Caco-2 (cell line): Measurements from ENCODE around the gene RNASEH1. TPM values are rescaled to one million over a fixed set of nuclear protein-coding genes. Genes with fewer than 3 reads are reported as not detected.

Experiments
- BruUV-seq: library from RNA; stranded (reverse); fragments of 400-500 nt; replicated peaks from 2 replicates; lab custom pipeline; 2021; lab: Mats Ljungman, UMichigan
- CTCF ChIA-PET: fragments of 300-600 bp; sonication (Branson Sonifier 250); formaldehyde crosslinking; loops from one replicate; lab custom pipeline; 2022; ENCODE audit warnings: antibody characterized with exemption; lab: Charles Lee
- POLR2A ChIA-PET: fragments of 300-600 bp; sonication (Branson Sonifier 250); formaldehyde crosslinking; loops from one replicate; lab custom pipeline; 2022; ENCODE audit warnings: antibody characterized with exemption; lab: Charles Lee
- DNase-seq, 2 experiments: peaks; one replicate each; pipeline versions ENCODE4 v3.0.0 to v3.0.0-alpha.2; 2020 to 2022
- H3K27me3 ChIP-seq: replicated peaks from 2 replicates; pipeline ENCODE4 v1.6.0; 2011; ENCODE audit warnings: low read length; ENCODE audit not compliant: control insufficient read depth, insufficient read depth
- H3K36me3 ChIP-seq: 2 replicates; pipeline ENCODE4 v1.5.1; 2011; ENCODE audit warnings: low read length; ENCODE audit not compliant: control insufficient read depth, insufficient read depth
- H3K4me1 ChIP-seq: fragments of 250-450 bp; sonication (Bioruptor Pico); 2 replicates; pipeline ENCODE4 v1.5.1; 2020; ENCODE audit warnings: mild to moderate bottlenecking
- H3K4me3 ChIP-seq: 2 replicates; pipeline ENCODE4 v1.5.1; 2011; ENCODE audit warnings: low read depth, mild to moderate bottlenecking, control low read depth, low read length
- H3K9me3 ChIP-seq: fragments of 250-450 bp; sonication (Bioruptor Pico); 2 replicates; pipeline ENCODE4 v1.5.1; 2020; ENCODE audit warnings: mild to moderate bottlenecking, moderate library complexity
- H3K27ac Mint-ChIP-seq: one replicate; pipeline ENCODE4 v1.8.0; 2022; ENCODE audit warnings: mixed read lengths; ENCODE audit not compliant: unreplicated experiment
- H3K27me3 Mint-ChIP-seq: one replicate; pipeline ENCODE4 v1.8.0; 2022; ENCODE audit warnings: mixed read lengths; ENCODE audit not compliant: insufficient read depth, unreplicated experiment
- H3K36me3 Mint-ChIP-seq: one replicate; pipeline ENCODE4 v1.8.0; 2022; ENCODE audit warnings: mild to moderate bottlenecking, mixed read lengths; ENCODE audit not compliant: insufficient read depth, unreplicated experiment
- H3K4me1 Mint-ChIP-seq: one replicate; pipeline ENCODE4 v1.8.0; 2022; ENCODE audit warnings: low read depth, mixed read lengths; ENCODE audit not compliant: unreplicated experiment
- H3K4me3 Mint-ChIP-seq: one replicate; pipeline ENCODE4 v1.8.0; 2022; ENCODE audit warnings: mild to moderate bottlenecking, moderate library complexity, mixed read lengths; ENCODE audit not compliant: unreplicated experiment
- H3K9me3 Mint-ChIP-seq: one replicate; pipeline ENCODE4 v1.8.0; 2022; ENCODE audit warnings: mixed read lengths; ENCODE audit not compliant: unreplicated experiment
- intact Hi-C: fragments of 100-400 bp; cut with micrococcal nuclease; formaldehyde crosslinking; loops from one replicate; pipeline ENCODE4 v1.10.0; 2022; ENCODE audit not compliant: unreplicated experiment
- total RNA-seq: library from RNA; stranded (reverse); gene quantifications from 2 replicates; pipeline ENCODE4 v1.2.3, GENCODE V29; 2022
- TF ChIP-seq, protein P1 (sequence below), 2 experiments: fragments of 200-600 bp in 1 of 2; IDR thresholded peaks; 1 replicate in 1 of 2; 2 replicates in 1 of 2; pipeline versions ENCODE4 v1.5.1 to v1.8.0; 2011 to 2022; ENCODE audit warnings: antibody characterized with exemption in 1 of 2, control low read depth in 1 of 2, inconsistent platforms in 1 of 2, low read depth in 1 of 2, low read length in 1 of 2, mild to moderate bottlenecking in 1 of 2, moderate library complexity in 1 of 2; ENCODE audit not compliant: insufficient read depth in 1 of 2, severe bottlenecking in 1 of 2, unreplicated experiment in 1 of 2

RNASEH1 gene
- total RNA-seq, 1 experiment from 2014 or later: 47.1 TPM

DNA sequence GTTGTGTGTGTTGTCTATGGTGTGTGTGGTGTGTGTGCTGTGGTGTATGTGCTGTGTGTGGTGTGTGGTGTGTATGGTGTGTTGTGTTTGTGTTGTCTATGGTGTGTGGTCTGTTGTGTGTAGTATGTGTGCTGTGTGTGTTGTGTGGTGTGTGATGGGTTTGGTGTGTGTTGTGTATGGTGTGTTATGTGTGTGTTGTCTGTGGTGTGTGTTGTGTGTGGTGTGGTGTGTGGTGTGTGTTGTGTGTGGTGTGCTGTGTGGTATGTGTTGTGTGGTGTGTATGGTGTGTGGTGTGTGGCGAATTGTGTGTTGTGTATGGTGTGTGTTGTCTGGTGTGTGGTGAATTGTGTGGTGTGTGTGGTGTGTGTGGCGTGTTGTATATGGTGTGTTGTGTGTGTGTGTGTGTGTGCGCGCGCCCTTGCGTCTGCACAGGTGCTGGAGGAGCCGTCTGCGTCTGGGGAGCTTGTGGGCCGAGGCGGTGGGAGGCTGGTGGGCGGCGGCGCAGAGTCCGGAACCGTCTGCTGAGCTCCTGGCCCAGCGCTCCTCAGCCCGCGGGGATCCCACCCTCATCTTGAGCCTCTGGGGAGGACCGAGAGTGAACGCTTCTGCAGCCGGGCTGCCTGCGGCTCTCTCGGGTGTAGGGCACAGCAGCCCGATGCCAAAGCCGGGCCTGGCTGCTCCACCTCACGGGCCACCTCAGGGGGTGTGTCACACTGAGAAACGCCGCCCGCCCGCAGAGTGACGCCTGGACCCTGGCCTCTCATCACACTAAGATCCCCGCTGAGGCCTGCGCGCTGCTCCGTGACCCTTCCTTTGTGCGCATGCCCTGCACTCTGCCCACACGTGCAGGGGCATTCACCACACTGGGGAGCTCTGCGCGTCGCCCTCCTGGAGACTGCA, 30.0 kb downstream of the RNASEH1 start:
- Histone ChIP-seq H3K4me3 (no peak overlapping the region), H3K4me1 (peaks cover 12% of the 10 kb centered on the region; the same call in 1 of the 2 replicates), H3K36me3 (no peaks in the 10 kb centered on the region), H3K9me3 (no peaks in the 10 kb centered on the region), H3K27me3 (no peaks in the 10 kb centered on the region)
- no TSS peak for BruUV-seq
- no peak overlapping the region for H3K27ac Mint-ChIP-seq
- intact Hi-C loops: no loop called here
- ChIA-PET CTCF (no interaction called here), POLR2A (interaction anchor here (1.2 kb wide), 1 partner anchor 8 kb away, joined by 8 read pairs; no protein-coding TSS in a partner anchor)
- H3K9me3 Mint-ChIP-seq: peaks cover 14% of the 10 kb centered on the region
- no peaks in the 10 kb centered on the region for H3K4me1 Mint-ChIP-seq
- no peaks in the 10 kb centered on the region for H3K36me3 Mint-ChIP-seq
- no peak for DNase-seq
- TF ChIP-seq, protein P1, sequence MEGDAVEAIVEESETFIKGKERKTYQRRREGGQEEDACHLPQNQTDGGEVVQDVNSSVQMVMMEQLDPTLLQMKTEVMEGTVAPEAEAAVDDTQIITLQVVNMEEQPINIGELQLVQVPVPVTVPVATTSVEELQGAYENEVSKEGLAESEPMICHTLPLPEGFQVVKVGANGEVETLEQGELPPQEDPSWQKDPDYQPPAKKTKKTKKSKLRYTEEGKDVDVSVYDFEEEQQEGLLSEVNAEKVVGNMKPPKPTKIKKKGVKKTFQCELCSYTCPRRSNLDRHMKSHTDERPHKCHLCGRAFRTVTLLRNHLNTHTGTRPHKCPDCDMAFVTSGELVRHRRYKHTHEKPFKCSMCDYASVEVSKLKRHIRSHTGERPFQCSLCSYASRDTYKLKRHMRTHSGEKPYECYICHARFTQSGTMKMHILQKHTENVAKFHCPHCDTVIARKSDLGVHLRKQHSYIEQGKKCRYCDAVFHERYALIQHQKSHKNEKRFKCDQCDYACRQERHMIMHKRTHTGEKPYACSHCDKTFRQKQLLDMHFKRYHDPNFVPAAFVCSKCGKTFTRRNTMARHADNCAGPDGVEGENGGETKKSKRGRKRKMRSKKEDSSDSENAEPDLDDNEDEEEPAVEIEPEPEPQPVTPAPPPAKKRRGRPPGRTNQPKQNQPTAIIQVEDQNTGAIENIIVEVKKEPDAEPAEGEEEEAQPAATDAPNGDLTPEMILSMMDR (IDR thresholded peaks at IDR 0.05; ENCODE audit: insufficient read depth in 1 of 2, low read depth in 1 of 2, low read length in 1 of 2, severe bottlenecking in 1 of 2, unreplicated experiment in 1 of 2): no peak
- H3K4me3 Mint-ChIP-seq: no peak overlapping the region
- no peaks in the 10 kb centered on the region for H3K27me3 Mint-ChIP-seq

DNA sequence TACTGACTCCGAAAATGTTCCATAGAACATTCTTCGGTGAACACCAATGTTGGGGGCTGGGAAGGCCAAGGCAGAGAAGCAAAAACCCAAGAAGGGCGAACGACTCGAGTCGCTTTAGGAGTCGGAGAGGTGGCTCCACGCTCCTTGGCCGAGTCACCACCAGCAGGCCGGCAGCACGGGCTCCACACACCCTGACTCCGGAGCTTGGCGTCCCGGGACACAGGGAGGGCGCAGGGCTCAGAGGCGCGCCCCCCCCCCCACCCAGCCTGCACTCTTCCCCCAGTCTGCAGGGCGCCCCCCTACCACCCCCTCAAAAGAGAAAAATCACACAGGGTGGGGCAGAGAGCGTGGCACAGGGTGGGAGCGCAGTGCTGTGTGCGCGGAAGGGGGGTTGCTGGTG, 31.3 kb downstream of the RNASEH1 start:
- ChIA-PET POLR2A (no interaction called here), CTCF (no interaction called here)
- H3K36me3 ChIP-seq: no peaks in the 10 kb centered on the region
- intact Hi-C loops: no loop called here
- H3K4me1 ChIP-seq: peaks cover 13% of the 10 kb centered on the region; the same call in 1 of the 2 replicates
- H3K27me3 ChIP-seq: no peaks in the 10 kb centered on the region
- peaks cover 14% of the 10 kb centered on the region for H3K9me3 Mint-ChIP-seq
- no peaks in the 10 kb centered on the region for H3K9me3 ChIP-seq
- no peak overlapping the region for H3K4me3 ChIP-seq
- DNase-seq: no peak
- TF ChIP-seq, protein P1 (IDR thresholded peaks at IDR 0.05; ENCODE audit: insufficient read depth in 1 of 2, low read depth in 1 of 2, low read length in 1 of 2, severe bottlenecking in 1 of 2, unreplicated experiment in 1 of 2): no peak
- H3K27me3 Mint-ChIP-seq: no peaks in the 10 kb centered on the region
- BruUV-seq: no TSS peak
- no peak overlapping the region for H3K27ac Mint-ChIP-seq
- H3K4me3 Mint-ChIP-seq: no peak overlapping the region
- no peaks in the 10 kb centered on the region for H3K36me3 Mint-ChIP-seq
- H3K4me1 Mint-ChIP-seq: no peaks in the 10 kb centered on the region

DNA sequence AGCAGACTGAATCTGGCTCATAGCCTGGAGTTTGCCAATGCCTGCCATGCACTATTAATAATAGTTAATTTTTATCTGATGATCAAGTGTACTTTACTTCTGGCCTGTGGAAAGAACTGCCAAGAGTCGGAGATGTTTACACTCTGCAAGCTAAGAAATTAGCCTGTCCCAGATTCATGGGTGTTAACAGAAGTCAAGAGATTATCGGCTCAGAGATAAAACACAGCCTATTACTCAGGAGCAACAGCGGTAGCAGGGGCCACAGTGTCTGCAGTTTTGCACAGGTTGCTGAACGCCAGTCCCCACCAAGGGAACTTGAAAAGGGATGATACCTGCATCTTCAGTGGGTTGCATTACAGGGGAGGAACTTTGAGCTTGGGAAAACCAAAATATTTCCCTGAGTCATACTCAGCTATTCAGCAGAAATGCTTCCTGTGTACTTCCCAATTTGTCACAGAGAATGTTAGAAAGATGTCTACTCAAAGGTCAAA, 34.5 kb downstream of the RNASEH1 start:
- Mint-ChIP-seq H3K36me3 (peaks cover 5% of the 10 kb centered on the region), H3K9me3 (no peaks in the 10 kb centered on the region), H3K4me3 (no peak overlapping the region), H3K27me3 (no peaks in the 10 kb centered on the region), H3K4me1 (peaks cover 16% of the 10 kb centered on the region), H3K27ac (no peak overlapping the region)
- intact Hi-C loops: no loop called here
- no TSS peak for BruUV-seq
- no peaks in the 10 kb centered on the region; the same call in 1 of the 2 replicates for H3K36me3 ChIP-seq
- peaks cover 22% of the 10 kb centered on the region for H3K4me1 ChIP-seq
- TF ChIP-seq, protein P1 (IDR thresholded peaks at IDR 0.05; ENCODE audit: insufficient read depth in 1 of 2, low read depth in 1 of 2, low read length in 1 of 2, severe bottlenecking in 1 of 2, unreplicated experiment in 1 of 2): no peak
- H3K27me3 ChIP-seq: no peaks in the 10 kb centered on the region
- no peak for DNase-seq
- POLR2A ChIA-PET: no interaction called here
- H3K4me3 ChIP-seq: no peak overlapping the region
- CTCF ChIA-PET: no interaction called here
- H3K9me3 ChIP-seq: no peaks in the 10 kb centered on the region
